ENCODE data around the gene PSMB7.

DNA sequence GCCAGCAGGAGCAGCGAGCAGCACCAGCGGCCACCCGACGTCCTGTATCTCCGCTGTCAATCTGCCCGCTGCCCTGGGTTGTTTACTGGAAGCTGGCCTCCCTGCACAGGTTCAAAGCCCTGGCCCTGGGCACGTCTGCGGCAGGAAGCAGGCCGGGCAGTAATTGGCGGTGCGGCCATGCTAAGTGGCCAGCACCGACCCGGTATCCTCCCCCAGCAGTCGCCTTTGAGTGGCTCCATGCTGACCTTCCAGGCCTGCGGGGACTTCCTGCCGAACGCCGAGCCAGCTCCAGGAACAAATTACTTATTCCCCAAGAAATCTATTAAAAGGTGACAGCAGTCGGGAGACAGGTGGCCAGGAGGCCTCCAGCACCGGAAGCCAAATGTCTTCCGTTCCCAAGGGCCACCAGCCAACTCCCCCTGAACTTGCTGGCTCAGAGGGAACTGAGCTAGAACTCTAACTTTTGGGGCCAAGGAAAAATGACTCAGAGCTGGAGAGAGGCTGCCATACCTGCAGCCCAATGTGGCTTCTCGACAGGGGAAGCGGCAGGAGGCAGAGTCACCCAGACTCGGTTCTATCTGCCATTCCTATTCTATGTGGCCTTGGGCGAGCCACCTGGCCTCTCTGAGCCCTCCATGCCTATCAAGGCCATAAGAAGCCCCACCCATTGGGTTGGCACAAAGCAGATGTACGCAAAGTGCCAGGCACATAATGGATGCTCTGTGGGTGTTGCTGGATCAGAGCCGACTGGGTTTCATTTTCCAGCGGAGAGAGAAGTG lies 13.7 kb upstream of the PSMB7 start:
- TF ChIP-seq, protein P1, sequence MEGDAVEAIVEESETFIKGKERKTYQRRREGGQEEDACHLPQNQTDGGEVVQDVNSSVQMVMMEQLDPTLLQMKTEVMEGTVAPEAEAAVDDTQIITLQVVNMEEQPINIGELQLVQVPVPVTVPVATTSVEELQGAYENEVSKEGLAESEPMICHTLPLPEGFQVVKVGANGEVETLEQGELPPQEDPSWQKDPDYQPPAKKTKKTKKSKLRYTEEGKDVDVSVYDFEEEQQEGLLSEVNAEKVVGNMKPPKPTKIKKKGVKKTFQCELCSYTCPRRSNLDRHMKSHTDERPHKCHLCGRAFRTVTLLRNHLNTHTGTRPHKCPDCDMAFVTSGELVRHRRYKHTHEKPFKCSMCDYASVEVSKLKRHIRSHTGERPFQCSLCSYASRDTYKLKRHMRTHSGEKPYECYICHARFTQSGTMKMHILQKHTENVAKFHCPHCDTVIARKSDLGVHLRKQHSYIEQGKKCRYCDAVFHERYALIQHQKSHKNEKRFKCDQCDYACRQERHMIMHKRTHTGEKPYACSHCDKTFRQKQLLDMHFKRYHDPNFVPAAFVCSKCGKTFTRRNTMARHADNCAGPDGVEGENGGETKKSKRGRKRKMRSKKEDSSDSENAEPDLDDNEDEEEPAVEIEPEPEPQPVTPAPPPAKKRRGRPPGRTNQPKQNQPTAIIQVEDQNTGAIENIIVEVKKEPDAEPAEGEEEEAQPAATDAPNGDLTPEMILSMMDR (IDR thresholded peaks at IDR 0.05), result no peak
- no peak for TF ChIP-seq EZH2 (IDR thresholded peaks at IDR 0.05; ENCODE audit: borderline replicate concordance, insufficient read depth, low read depth, low read length, poor library complexity, severe bottlenecking)

All from B cell (primary cell).